Left hindlimb (tissue), 1 donor: ENCODE results near the gene PEAK1.

Experiments
- DNase-seq: peaks from one replicate; pipeline ENCODE4 v3.0.0-alpha.2; 2018

The PEAK1 gene

DNA sequence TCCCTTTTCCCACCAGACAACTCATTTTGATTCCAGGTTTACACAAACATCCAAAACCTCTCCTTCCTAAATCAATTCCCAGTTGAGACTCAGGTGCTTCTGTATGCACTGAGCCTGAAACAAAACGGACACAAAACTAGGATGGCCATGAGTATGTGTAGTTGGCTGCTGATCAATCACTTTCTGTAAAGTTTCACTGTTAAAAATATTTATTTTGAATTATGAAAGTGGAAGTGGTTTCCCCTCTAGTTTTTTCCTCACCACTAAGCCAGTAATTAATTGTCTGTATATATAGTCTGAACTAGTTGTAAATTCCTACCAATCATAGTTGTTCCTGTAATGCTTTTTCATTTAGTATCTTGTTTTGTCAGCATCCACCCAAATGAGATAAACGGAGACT is 297.3 kb downstream of the PEAK1 start:
- no peak for DNase-seq

DNA sequence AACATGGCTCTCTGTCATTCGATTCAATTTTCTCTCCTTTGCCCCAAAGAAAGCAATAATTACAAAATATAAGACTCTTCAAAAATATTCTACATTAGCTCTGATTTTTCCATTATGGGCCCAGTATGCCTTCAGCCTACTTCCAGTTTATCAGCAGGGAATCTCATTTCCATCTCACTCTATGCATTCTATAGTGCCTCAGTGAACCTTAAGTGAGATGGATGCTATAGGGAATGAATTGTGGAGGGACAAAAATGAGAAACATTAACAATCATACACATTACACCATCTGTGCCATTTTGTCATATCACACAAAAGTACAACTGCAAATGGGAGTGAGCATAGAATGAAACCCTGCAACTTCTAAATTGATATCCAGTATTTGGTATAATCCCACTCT is 298.3 kb downstream of the PEAK1 start:
- DNase-seq = no peak

DNA sequence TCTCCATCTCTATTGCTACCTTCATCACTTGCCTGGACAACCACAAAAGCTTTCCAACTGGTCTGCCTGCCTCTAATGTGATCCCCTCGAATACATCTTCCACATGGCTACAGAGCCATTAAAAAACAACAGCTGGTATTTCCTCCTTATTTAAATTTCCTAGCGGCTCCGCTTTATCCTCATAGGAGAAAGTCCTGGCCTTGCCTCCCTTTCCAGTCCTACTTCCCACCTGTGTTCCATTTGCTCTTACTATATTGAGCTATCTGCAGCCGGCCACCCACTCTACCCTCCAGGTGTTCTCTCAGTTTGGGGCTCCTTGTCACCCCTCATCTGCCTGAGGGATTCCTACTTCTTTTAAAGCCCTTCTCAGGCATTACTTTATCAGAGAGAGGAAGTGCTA is 299.3 kb downstream of the PEAK1 start:
- DNase-seq = no peak

DNA sequence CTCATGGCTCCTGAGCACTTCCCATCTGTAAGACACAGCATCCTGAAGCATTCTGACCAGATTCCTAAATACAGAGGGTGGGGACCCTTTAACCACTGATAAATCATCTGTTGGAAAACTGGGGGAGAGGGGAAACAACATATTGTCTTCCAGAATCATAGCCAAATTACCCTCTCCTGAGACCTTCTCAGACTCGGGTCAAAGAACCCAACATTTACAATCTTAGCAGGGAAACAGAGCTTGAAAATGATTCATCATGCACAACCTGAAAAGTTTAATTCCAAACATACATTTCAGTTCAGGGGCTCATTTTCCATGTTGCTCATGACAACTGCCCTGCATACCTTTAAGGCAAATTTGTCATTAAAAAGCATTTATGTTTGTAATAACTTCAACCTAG is 300.5 kb downstream of the PEAK1 start:
- DNase-seq = no peak

DNA sequence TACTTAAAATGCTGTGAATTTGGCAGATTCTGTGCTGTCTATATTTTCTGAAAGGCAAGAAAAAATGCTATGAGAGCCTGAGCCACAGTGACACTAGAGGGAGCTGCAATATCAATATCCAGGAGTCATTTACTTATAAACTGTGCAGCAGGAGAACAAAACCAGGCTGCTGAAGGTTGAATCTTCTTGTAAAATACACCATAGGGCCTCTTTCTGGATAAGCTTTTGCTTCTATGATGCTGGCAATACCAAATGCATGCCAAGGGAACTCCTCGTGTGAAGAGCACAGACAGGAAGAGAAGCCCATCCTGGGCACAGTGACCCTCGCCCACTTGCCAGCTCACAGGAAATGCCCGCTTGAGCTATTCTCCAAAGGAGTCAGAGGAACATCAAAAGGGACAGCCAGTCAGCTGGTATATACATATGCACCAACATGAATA is 301.0 kb downstream of the PEAK1 start:
- peak; percentile 53 for DNase-seq

DNA sequence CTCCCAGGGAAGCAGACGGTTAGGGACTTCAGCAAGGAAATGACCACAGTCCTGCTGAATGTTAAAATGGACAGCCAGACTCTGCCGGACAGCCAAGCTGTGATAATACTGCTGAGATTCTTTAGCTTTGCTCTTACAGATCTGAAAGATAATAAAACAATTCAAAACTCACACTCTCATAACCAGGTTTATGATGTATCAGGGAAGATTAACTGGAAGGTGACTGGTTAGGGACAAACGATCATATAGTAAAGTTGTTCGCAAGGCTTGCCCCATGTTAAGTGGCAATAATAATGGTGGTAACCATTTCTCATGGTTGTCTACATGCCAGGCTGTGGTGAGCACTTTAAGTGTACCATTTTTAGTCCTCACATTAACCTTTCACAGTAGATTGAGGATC is 304.7 kb downstream of the PEAK1 start:
- no peak for DNase-seq

DNA sequence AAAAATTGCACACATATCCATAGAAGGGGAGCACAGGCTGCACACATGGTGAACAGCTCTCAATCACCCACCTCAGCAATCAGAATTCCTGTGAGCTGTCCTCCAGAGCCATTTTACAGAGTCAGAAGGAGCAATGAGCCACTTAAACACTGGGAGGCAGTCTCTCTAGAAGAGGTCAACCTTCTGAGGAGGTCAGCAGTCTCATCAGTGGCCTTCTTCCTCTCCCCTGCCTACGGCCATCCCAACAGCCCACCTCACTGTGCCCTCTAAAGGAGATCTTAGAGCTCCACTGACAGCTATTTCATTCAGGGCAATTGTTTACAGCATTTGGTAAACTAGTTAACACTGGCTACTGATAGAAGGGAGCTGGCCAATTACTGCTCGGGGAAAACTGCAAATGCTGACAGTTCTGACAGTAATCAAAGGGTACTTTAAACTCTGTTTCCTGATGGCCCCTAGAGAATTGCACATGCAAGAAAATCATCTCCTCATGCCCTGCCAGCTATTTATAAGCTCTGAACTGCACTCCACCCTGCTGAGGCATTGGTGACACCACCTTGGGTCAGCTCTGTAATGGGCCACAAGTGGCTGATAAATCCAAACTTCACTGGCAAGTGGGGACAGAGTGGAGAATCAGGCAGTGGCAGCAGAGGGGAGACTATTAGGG is 306.9 kb downstream of the PEAK1 start:
- no peak for DNase-seq

DNA sequence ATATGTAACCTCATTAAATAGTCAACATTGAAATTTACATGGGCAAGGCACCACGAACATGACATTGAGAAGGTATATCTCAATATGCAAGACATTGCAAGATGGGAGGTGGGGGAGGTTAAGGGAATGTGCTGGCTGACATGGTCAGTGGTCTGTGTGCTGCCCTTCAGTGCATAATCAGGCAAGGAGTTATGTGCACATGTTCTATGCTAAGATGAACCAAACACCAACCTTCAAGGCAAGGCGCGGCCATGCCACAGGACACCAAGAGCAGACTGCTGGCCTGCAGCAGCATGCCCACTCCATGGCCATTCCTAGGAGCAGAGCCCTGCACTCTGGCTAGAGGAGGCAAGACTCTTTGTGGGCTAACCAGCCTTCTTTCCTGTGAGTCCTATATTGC is 308.1 kb downstream of the PEAK1 start:
- DNase-seq = no peak

DNA sequence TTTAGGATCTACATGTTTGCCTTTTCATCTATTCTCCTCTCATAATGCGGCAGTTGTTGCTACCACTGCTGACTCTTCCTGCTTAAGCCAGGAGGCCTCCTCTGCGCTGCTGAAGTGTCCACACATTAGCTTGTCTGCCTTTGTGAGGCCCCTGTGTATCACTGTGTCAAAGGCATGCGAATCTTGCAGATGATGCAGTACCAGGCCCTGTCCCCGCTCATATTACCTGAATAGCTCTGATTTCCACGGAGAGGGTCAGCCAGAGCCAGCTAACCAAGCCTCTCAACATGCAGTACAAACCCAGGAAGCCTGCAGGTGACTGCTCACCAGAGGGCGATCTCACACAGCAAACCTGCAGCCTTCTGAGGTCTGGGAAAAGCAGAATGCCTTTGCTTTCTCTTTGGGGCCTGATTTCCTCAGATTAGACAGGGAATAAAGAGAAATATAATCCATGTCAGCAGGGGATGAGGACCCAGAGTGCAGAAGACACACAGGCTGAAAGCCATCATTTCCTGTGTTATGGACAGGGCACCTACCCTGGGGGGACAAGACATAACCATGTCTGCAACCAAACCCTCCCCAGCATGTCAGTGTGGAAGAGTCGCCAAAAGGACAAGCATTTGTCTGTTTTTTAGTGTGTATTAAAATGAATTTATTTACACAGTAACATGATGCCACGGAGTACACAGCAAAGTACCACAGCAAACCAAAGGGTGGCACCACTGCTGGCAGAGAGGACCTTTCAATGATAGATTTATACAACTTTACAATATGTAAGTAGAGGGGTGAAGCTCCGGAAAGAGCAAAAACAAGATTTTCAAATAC is 312.2 kb downstream of the PEAK1 start:
- DNase-seq = peak; percentile 66

DNA sequence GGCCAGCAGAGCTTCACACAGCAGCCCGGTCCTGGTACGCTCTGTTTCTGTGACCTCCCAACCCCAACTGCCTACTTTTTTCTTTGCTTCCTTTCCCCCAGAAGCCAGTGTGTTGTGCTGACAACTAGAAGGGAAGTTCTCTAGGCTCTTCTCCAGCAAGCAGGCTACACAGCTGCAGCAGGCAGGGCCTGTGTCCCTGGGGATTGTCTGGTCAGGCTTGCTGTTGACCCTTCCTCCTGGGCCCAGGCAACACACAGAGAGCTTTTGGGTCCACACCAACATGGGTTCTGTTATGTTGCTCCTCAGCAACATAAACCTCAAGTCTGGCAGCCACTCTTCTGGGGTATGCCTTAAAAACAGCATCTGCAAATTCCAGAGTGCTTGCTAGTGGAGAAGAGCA is 312.8 kb downstream of the PEAK1 start:
- peak; percentile 60 for DNase-seq

DNA sequence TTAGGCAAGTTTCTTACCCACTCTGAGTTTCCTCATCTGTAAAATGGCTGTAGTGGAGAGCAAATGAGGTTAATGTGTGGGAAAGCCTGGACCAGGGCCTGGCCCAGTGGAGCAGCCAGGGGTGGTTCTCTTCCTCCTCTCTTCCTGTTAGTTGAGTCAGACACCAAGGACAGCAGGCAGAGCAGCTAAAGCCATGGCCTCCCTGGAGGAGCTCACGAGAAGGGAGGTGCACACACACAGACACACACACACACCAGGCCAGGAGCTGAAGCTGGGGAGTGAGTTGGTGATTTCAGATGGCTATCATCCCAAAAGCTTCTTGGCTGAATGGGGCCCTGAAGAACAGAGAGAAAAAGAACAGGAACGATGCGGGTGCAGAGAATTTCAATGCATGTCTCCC is 315.7 kb downstream of the PEAK1 start:
- DNase-seq = no peak

DNA sequence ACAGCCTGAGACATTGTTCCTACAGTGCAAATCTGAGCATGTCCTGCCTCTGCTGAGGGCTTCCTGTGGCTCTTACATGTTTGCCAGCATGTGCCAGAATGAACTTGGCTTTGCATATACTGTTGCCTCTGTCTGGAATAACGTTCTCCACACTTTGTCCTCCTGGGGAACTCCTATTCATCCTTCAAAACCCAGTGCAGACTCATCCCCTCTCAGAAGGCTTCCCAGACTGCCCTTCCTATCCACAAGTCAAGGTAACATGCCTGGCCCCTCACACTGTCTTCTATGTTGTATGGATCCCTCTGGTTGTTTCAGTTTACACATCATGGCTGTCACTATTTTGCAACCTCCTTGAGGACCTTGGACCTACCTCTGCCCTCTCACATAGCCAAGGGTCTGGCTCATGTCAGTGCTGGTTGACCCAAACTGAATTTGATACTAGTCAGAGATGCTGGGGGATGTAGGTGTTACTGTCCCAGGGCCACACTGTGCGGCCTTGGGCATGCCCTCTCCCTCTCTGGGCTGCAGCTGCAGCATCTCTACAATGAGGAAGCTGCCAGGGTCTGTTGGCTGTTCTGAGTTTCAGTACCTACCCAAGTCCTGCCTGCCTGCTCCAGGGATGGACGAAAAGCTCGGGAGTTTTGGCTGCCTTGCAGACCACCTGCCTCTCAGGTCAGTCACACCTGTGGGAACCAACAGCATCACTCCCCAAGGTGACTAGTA is 320.0 kb downstream of the PEAK1 start:
- DNase-seq = no peak

DNA sequence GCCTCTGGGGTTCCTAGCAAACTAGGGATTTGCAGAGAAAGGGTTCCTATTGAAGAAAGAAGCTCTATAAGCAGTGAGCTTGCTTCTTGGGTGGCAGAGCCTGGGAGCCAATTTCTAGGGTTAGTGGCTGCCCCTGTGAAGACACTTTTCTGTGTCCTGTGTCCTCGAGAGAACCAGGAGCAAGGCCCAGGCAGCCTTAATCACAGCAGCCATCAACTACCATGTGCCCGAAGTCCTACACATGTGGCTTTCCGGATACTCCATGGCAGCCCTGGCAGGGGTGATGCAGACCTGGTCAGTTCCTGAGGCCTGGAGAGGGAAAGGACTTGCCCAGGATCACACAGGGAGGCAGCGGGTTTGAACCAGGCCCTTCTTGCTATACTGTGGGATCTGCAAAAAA is 321.3 kb downstream of the PEAK1 start:
- no peak for DNase-seq

DNA sequence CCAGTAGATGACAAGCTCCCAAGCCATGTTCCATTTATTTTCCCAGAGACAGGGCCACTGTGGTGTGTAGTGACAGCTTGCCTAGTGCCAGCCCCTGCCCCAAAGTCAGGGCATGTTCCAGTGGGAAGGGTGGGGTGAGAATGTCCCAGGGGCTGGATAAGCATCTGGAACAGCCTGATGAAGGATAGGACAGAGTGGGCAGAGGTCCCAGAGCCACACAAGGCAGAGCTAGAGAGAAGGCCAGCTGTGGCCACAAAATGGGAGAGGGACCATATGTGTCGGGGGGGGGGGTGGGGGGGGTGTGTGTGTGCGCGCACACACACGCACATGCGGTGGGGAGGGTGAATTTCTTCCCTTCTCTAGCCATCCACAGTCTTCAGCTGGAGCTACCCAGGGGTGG is 322.0 kb downstream of the PEAK1 start:
- no peak for DNase-seq

DNA sequence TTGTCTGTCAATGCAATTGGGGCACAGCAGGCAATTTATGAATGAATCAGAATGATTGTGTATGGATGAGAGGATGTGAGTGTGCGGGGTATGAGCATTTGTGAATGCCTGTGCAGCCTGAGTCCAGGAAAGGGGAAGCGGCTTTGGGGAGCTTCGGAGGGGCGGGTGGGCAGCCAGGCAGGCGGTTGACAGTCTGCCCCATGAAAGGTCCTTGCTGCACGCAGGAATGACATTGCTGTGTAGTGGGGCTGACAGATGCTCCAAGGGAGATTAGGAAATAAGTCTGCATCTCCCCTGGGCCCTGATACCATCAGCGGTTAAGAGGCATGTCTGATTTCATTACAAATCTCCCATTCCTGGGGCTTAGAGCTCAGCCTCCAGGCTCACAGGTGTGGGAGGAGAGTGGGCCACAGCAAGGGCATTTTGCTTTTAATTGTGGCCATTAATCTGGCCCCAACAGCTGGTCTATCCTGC is 322.6 kb downstream of the PEAK1 start:
- no peak for DNase-seq

DNA sequence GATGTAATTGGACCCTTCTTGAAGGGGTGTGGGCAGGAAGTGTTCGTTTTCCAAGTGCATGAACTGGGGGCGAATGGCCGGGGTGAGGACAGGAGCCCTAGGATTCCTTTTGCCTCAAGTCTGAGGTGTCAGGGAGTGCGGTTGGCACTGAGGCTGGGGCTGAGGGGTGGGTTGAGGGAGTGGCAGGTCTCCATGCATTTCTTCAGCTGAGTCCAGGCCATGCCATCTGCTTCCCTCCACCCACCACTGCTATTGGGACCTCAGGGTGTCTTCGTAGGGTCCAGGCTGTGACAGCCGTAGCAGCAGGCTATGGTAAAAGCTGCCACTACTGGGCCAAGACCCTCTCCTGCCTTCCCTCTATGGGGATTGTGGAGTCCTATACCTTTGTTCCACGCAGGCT is 323.4 kb downstream of the PEAK1 start:
- DNase-seq = no peak

DNA sequence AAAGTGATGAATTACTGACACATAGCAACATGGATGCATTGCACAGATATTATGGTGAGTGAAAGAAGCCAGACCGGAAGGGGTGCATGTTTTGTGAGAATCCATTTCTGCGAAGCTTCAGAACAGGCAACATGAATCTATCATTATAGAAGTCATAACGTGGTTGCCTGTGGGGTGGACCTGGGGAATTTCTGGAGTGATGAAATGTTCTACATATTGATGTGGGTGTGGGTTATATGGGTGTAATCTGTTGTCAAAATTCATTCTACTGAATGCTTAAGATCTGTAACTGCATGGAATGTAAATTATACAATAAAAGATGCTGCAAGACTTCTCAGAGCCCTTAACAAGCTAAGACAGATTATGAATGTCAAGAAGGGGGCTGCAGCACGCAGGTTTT is 323.8 kb downstream of the PEAK1 start:
- DNase-seq = no peak

DNA sequence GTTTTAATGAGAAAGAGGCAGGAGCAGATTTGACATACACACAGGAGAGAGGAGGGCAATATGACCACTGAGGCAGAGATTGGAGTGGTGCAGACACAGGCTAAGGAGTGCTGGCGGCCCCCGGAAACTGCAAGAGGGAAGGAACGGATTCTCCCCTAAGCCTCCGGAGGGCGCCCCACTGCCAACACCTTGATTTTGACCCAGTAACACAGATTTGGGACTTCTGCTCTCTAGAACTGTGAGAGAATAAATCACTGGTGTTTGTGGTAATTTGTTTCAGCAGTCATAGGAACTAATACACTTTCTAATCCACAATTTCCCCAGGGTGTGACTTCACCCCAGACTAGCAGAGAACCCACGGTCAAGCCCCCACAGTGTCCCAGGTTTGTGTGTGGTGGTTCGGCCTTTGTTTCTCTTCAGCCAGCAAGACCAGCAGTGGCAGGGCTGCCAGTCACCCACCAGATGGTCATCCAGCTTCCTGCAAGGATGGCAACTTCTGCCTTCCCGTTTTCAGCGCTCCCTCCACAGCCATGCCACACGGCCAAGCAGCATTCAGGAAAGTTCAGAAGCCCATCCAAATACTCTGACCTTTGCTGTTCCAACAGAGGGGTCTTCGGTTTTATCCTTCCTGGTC is 325.4 kb downstream of the PEAK1 start:
- DNase-seq = no peak

DNA sequence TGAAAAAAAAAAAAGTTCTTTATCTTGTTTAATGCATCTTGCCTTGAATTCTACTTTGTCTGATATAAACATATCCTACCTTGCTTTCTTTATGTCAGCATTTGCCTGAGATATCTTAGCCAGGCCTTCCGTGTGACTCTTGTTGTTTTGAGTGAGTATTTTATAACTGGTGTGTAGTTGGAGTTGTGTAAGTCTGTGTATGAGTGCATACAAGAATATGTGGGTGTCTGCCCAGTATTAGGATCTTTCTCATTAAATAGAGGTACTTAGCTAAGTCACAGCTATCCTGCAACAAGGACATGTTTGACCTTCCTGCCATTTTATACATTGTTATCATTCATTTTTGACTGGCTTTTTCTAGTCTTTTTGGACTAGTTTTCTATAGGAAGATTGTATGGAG is 326.5 kb downstream of the PEAK1 start:
- no peak for DNase-seq

DNA sequence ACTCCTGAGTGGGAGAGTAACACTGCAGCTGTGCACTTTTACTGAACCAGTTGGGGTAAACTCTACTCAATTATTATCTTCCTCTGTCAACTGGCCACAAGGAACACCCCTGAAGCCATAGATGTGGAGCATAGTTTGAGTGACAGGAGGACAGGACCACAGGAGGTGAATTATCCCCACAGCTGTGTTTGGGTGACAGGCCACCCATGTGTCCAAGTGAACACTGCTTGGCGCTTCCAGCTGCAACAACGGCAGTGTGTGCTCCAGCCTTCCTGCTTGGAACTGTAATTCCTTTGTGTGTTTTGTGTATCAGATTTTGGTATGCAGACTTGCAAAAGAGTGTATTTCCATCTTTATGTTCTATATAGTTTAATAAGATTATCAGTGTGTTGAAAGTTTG is 328.8 kb downstream of the PEAK1 start:
- no peak for DNase-seq

DNA sequence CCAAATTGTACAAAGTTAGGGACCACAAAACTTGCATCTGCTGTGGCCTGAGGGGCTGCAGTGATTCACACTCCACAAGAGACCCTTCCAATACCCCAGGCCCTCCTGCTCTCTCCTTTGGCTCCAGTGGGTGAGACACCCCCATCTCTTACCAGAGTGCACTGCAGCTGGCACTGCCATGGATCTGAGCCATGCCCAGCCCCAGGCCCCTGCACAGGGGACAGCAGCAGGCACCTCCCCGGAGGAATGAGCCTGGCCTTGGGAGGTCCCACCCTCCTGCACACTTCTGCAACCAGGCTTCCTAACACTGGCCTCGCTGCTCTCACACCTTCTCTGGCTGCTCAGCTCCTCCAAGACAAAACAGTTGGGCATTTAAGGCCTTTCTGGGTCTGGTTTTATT is 332.7 kb downstream of the PEAK1 start:
- DNase-seq = no peak

DNA sequence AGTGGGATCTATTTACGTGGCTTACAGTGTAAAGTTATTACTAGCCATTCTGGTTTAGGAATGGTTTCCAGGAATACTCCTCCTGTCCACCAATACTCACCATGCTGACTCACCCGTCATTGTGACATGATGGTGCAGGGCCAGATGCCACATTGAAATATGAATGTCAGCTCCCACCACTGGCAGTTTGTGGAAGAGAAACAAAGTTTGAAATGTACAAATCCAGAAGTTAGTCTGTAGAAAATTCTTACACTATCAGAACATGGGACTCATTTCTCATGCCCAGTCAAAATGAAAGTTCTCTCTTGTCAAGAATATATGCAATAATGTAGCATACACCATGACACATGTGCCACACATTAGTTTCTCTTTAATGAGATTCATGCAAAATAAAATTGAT is 334.6 kb downstream of the PEAK1 start:
- no peak for DNase-seq

DNA sequence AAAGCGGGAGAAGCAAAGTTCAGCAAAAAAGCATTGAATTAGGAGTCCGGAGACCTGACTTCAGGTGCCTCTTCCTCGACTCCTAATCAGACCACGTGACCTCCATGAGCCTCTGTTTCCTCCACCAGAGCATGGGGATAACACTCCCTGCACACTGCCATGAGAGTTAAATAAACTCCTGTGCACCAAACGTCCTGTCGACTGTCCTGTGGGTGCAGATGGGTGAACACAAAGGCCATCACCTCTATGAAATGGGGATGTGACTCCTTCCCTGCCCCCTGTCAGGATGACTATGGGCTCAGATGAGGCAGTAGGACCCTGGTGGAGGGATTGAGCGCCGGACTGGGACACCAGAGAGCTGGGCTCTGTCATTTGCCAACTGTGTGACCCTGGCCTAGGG is 335.5 kb downstream of the PEAK1 start:
- DNase-seq = no peak
